Vagina (tissue), 2 donors: ENCODE measurements around the gene MATCAP1.

Experiments
- POLR2A ChIP-seq, 2 donors: fragments of 450-650 bp; IDR thresholded peaks; one replicate each; pipeline ENCODE4 v1.6.1; 2017; ENCODE audit warnings: antibody characterized with exemption in 2 of 2, mild to moderate bottlenecking in 2 of 2, moderate library complexity in 2 of 2
- POLR2AphosphoS5 ChIP-seq, 2 donors: sonication (generic); formaldehyde crosslinking; IDR thresholded peaks; one replicate each; pipeline ENCODE4 v1.9.0; 2017; ENCODE audit warnings: antibody characterized with exemption in 2 of 2, mild to moderate bottlenecking in 2 of 2, low read depth in 1 of 2; ENCODE audit not compliant: insufficient read depth in 1 of 2
- TF ChIP-seq, protein P1 (sequence below), 3 experiments: fragments of 450-650 bp in 2 of 3; fragments of 200-600 bp in 1 of 3; sonication (generic) in 1 of 3; IDR thresholded peaks; one replicate each; pipeline ENCODE4 v1.5.1; 2017 to 2019; ENCODE audit warnings: antibody characterized with exemption in 3 of 3, mild to moderate bottlenecking in 2 of 3, moderate library complexity in 2 of 3

DNA sequence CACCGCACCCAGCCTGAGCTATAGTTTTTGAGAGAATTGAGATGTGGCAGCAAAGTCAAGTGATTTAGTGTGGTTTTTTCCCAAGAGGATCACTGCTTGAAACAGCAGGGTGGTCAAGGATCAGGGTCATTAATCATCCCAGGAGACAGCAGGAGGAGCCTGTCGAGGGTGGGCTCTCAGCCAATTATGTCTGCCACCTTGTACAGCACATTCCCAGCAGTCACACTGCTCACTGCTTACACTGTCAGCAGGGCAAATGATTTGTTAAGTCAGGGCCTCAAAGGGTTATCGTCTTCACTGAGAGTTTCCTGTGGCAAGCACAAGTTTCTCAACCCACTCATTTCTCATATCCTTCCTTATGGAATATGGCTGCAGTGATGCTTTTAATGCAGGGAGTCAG is 46.2 kb downstream of the MATCAP1 start:
- no peak for TF ChIP-seq POLR2A (IDR thresholded peaks at IDR 0.05)
- TF ChIP-seq, protein P1, sequence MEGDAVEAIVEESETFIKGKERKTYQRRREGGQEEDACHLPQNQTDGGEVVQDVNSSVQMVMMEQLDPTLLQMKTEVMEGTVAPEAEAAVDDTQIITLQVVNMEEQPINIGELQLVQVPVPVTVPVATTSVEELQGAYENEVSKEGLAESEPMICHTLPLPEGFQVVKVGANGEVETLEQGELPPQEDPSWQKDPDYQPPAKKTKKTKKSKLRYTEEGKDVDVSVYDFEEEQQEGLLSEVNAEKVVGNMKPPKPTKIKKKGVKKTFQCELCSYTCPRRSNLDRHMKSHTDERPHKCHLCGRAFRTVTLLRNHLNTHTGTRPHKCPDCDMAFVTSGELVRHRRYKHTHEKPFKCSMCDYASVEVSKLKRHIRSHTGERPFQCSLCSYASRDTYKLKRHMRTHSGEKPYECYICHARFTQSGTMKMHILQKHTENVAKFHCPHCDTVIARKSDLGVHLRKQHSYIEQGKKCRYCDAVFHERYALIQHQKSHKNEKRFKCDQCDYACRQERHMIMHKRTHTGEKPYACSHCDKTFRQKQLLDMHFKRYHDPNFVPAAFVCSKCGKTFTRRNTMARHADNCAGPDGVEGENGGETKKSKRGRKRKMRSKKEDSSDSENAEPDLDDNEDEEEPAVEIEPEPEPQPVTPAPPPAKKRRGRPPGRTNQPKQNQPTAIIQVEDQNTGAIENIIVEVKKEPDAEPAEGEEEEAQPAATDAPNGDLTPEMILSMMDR (IDR thresholded peaks at IDR 0.05), result no peak
- no peak for TF ChIP-seq POLR2AphosphoS5 (IDR thresholded peaks at IDR 0.05; ENCODE audit: insufficient read depth in 1 of 2, low read depth in 1 of 2)
